ENCODE results near the gene CCR8.

GRCh38 chr3:39362192-39362591, 32.7 kb downstream of the CCR8 start:
- TF ChIP-seq POLR2A (IDR thresholded peaks at IDR 0.05) (no peak), CTCF (IDR thresholded peaks at IDR 0.05) (no peak)
